Measurements from ENCODE around the gene PIR.

- TF ChIP-seq CTCF (IDR thresholded peaks at IDR 0.05) (no peak), POLR2A (IDR thresholded peaks at IDR 0.05) (no peak)
Observed at GRCh38 chrX:15376956-15377355, 116.2 kb downstream of the PIR start.
